Activated CD4-positive, alpha-beta T cell treated with anti-CD3 and anti-CD28 coated beads, Interleukin-2, amount 50 U/mL, for 48 hours (primary cell): ENCODE measurements around the gene TENT4A.

Source experiments
- DNase-seq, 2 experiments: peaks; one replicate each; pipeline ENCODE4 v3.0.0-alpha.2; 2020

Gene TENT4A

GRCh38 chr5:6718161-6718681 is 5.0 kb downstream of the TENT4A start:
- no peak for DNase-seq

GRCh38 chr5:6718718-6719117 is 5.5 kb downstream of the TENT4A start:
- DNase-seq, result no peak

GRCh38 chr5:6719417-6719816 is 6.2 kb downstream of the TENT4A start:
- DNase-seq, result no peak

GRCh38 chr5:6719896-6720560 is 6.8 kb downstream of the TENT4A start:
- DNase-seq, result no peak

- no peak for DNase-seq
Observed at GRCh38 chr5:6720561-6720921, 7.3 kb downstream of the TENT4A start.

GRCh38 chr5:6721442-6721841 is 8.2 kb downstream of the TENT4A start:
- no peak for DNase-seq

- no peak for DNase-seq
Observed at GRCh38 chr5:6722015-6722414, 8.8 kb downstream of the TENT4A start.

- no peak for DNase-seq
Observed at GRCh38 chr5:6723122-6723815, 10.0 kb downstream of the TENT4A start.

GRCh38 chr5:6723816-6724300 is 10.6 kb downstream of the TENT4A start:
- DNase-seq, result no peak

GRCh38 chr5:6724321-6724929 is 11.2 kb downstream of the TENT4A start:
- no peak for DNase-seq

GRCh38 chr5:6725421-6725820 is 12.2 kb downstream of the TENT4A start:
- DNase-seq, result no peak

GRCh38 chr5:6726006-6726405 is 12.8 kb downstream of the TENT4A start:
- DNase-seq, result no peak

- no peak for DNase-seq
Observed at GRCh38 chr5:6727231-6727630, 14.0 kb downstream of the TENT4A start.

GRCh38 chr5:6728011-6728794 is 15.0 kb downstream of the TENT4A start:
- DNase-seq, result no peak

GRCh38 chr5:6728795-6729183 is 15.6 kb downstream of the TENT4A start:
- no peak for DNase-seq

- DNase-seq, result peak; percentile 51 to 64
Observed at GRCh38 chr5:6729386-6730310, 16.4 kb downstream of the TENT4A start.

- DNase-seq, result peak in 1 of 2 experiments; percentile 38
Observed at GRCh38 chr5:6730407-6730806, 17.2 kb downstream of the TENT4A start.

GRCh38 chr5:6730807-6731206 is 17.6 kb downstream of the TENT4A start:
- DNase-seq, result no peak

- no peak for DNase-seq
Observed at GRCh38 chr5:6731465-6732237, 18.4 kb downstream of the TENT4A start.

GRCh38 chr5:6732634-6733410 is 19.6 kb downstream of the TENT4A start:
- no peak for DNase-seq
